Stimulated activated CD4-positive, alpha-beta T cell treated with anti-CD3 and anti-CD28 coated beads, Interleukin-1b, Interleukin-23, amount 100 ng/mL, for 1 hour (primary cell): ENCODE measurements around the gene DLL3.

Experiments used
- DNase-seq, 2 donors: peaks; one replicate each; pipeline ENCODE4 v3.0.0-alpha.2; 2020; ENCODE audit warnings: low read depth in 2 of 2

The DLL3 gene

DNA sequence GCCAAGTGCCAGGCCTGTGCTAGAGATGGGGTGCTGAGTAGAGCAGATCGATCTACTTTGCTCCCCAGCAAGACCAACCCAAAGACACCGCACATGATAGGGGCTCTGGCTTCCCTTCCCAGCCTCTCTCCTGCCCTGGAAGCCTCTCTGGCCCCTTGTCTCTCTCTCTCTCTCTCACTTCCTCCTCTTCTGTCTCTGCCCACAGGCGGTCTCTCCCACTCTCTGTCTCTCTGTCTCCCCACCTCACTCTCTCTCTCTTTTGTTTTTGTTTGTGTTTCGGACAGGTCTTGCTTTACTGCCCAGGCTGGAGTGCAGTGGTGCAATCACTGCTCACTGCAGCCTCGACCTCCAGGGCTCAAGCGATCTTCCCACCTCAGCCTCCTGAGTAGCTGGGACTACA lies 17.5 kb downstream of the DLL3 start:
- DNase-seq: no peak

DNA sequence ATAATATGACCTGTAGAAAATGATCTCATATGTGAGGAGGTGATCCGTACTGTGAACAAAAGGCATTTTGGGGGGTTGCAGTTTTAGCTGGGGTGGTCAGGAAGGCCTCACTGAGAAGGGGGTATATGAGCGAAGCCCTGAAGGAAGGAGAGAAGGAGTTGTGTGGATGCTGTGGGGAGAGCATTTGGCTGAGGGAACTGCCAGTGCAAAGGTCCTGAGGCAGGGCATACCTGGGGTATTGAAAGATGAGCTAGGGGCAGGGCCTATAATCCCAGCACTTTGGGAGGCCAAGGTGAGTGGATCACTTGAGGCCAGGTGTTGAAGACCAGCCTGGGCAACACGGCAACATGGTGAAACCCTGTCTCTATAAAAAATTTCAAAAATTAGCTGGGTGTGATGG lies 18.7 kb downstream of the DLL3 start:
- DNase-seq: no peak

DNA sequence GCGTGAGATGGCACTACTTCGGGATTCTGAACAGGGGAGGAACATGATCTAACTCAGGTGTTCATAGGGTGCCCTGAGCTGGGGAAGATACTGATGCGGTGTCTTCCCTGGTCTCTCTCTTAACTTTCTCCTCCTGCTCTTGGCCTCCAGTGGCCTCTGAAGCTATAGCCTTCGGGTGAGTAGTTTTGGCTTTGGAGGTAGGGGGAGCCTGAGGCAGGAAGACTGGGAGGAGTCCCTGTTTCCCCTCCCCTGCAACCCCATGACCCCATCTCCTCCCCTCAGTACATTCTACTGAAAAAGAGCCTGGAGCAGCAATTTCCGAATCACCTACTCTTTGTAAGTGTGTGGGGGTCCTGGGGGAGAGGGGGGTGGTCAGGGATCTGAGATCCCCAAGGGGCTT lies 19.7 kb downstream of the DLL3 start:
- DNase-seq: no peak

DNA sequence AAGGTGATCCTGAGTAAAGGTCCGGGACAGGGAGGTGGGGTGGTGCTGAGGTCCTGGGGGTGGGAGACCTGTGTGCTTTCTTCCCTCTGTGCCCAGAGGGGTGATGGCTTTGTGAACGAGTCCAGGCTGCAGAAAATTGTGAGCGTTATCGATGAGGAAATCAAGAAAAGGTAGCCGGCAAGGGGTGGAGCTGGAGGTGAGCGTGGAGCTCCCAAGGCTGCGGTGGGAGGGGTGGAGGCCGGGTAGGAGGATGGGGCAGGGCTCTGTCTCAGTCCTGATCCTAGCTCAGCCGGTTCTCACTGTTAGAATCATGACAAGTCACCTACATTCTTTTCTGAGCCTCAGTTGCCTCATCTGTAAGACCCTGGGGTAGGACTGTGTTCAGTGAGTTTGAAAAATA lies 20.2 kb downstream of the DLL3 start:
- no peak for DNase-seq

DNA sequence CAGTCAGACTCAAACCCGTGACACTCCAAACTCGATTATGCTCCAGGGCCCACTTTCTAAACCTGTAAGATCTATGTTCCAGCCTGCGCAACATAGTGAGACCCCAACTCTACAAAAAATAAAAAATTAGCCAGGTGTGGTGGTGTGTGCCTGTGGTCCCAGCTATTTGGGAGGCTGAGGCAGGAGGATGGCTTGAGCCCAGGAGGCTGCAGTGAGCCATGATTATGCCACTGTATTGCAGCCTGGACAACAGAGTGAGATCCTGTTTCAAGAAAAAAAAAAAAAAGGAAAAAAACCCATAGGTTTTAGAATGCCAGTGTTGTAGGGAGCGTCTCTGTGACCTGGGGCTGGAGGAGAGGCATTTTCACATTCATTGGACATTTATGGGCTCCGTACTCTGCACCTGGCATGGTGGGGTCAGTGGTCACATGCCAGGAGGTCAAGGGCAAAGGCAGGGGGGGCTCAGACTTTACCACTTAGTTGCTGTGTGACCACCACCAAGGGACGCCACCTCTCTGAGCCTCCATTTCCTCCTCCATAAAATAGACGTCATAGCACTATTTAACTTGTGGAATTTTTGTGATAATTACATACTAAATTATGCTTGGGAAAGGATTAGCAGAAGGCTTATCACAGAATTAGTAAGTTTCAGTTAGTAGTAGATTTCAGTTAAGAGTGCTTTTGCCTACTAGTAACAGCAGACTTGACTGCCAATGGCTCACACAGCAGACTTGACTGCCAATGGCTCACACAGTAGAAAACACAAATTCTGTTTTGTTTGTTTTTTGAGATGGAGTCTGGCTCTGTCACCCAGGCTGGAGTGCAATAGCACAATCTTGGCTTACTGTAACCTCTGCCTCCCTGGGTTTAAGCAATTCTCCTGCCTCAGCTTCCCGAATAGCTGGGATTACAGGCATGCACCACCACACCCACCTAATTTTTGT lies 22.1 kb downstream of the DLL3 start:
- no peak for DNase-seq

DNA sequence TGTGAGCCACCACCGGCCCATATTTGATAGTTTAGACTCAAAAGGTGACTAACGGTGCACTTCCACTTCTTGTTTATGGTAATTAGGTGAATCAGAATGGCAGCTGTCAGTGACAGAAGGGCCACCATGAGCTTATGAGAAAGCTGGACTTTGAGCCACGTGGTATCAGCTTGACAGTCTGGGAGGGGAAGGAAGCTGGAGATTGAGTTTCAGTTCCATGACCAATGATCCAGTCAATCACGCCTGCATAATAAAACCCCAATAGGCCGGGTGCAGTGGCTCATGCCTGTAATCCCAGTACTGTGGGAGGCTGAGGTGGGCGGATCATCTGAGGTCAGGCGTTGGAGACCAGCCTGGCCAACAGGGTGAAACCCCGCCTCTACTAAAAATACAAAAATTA lies 25.7 kb downstream of the DLL3 start:
- no peak for DNase-seq

DNA sequence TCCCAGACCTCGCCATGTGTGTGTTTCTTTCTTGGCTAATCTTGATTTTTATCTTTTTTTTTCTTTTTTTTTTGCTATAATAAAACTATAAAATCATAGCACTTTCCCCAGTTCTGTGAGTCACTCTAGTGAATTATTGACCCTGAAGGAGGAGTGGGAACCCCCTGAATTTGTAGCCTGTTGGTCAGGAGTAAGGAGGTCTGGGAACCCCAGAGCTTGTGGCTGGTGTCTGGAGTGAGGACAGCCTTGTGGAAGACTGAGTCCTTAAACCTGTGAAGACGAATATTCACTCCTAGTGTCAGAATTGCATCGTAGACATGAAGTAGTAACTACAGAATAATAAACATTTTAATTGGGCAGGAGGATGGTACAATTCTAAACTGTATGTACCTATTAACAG lies 26.5 kb downstream of the DLL3 start:
- DNase-seq: no peak

DNA sequence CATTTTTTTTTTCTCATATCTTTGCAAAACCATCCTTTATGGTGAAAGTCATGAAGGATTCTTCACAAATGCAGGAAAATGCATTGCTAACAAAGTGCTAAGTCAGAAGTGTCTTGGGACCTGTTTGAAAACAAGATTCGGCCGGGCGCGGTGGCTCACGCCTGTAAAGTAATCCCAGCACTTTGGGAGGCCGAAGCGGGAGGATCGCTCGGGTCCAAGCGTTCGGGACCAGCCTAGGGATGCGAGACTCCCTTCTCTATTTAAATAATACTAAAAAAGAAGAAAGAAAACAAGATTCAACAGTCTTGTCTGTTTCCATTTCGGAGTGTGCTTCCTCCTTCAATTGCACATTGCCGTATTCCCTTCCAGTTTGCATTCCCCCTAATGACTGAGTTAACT lies 33.1 kb downstream of the DLL3 start:
- no peak for DNase-seq

DNA sequence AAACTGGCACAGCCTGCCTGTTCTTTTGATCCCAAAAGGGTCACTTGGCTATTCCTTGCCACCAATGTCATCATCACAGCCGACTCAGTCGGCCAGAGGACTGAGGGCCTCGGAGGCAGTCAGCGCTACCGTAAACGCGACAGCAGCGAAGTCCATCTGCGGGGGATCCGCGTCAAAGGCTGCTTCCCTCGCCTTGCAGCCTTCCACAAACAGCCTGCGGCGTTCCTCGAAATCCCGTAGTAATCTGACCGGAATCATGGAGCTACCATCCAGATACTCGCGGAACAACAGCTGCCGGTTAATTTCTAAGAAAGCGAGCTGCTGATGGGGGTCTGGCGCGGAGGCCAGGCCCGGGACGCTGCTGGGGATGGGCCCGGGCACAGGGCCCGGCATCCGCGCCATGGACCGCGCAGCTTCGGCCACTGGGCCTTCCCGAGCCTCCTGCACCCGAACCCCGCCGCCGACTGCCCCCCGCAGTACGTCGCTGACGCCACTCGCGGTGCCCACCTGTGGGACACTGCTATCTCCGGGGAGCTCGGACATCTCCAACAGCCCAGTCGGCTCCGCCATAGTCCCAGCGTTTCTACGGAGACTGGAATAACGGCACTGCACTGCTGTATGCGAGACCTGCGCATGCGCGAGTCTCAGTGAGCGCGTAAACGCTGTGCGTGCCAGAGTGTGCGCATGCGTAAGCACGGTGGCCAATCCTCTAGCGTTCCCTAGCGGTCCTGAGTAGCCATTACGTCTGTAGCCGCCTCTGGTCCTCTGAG lies 33.7 kb downstream of the DLL3 start, which contains the start of gene EID2B:
Gene EID2B (minus strand): TSS at position 620 of the 770 bp plus-strand sequence. CDS start 50 bp downstream, at position 570.
- DNase-seq: peak; percentile 81 to 91

DNA sequence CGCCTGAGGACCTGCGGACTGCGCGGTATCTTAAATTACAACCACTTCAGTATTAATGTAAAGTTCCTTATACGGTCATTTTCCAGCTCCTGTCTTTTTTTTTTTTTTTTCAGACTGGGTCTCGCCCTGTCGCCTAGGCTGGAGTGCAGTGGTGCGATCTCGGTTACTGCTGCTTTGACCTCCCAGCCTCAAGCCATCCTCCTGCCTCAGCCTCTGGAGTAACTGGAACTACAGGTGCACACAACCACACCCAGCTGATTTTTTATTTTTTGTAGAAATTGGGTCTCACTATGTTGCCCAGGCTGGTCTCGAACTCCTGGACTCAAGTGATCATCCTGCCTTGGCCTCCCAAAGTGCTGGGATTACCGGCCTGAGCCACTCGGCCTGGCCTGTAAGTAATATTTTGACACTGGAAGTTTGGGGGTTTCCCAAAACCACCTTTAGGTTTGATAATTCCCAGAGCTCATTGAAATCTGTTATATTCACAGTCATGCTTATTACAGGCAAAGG lies 34.3 kb downstream of the DLL3 start:
- no peak for DNase-seq

DNA sequence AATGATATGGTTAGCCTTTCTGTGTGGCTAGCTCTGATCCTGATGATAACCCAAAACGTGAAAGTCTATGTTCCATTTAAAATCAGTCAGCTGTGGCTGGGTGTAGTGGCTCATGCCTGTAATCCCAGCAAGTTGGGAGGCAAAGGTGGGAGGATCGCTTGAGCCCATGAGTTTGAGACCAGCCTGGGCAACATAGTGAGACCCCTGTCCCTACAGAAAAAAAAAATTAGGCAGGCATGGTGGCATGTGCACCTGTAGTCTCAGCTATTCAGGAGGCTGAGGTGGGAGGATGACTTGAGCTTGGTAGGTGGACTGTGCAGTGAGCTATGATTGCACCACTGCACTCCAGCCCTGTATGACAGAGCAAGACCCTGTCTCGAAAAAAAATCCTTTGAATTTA lies 35.0 kb downstream of the DLL3 start:
- DNase-seq: no peak

DNA sequence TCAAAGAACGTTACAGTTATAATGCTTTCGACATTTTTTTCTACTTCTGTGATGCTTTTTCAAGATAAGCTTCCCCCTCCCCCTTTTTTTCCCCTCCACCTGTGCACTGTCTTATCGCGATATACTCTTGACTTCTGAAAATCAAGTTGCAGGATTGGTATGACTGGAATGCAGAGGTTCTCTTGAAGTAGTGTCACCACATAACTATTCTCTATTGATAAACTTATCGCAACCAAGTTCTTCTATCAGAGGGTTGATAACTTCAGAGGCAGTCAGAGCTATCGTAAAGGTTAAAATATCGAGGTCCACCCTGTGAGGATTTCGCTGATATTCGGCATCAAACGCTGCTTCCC lies 40.4 kb downstream of the DLL3 start:
- no peak for DNase-seq

DNA sequence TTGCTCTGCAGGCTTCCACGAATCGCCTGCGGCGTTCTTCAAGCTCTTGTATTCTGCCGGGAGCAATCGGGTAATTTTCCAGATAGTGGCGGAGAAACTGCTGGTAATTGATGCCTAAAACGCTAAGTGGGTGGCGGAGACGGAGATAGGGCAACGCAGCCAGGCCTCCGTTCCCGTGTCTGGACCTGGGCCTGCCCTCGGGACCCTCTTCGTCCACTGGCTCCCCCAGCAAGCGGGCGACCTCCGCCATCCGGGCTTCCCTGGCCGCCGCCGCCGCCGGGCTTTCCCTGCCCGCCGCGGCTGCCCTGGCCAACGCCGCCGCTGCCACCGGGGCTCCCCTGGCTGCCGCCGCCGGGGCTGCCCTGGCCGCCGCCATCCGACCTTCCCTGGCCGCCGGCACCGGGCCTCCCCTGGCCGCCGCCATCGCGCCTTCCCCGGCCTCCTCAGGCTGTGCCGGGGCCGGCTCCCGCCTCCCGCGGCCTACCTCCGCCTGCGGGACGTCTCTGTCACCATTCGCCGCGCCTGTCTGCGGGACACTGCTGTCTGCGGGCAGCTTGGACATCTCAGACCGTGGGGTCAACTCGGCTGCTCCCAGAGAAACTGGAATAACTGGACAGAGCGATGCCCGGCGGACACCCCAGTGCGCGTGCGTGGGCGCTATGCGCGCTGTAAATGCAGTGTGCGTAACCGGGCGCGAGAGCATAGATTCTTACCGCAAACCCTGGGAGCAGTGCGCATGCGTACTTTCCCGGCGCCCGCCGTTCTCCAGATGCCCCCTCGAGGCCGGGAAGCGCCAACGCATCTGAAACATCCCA lies 41.0 kb downstream of the DLL3 start, which contains the start of gene EID2:
Gene EID2 (minus strand): TSS at position 644 of the 815 bp plus-strand sequence. CDS start 82 bp downstream, at position 562.
- DNase-seq: peak; percentile 88 to 92

DNA sequence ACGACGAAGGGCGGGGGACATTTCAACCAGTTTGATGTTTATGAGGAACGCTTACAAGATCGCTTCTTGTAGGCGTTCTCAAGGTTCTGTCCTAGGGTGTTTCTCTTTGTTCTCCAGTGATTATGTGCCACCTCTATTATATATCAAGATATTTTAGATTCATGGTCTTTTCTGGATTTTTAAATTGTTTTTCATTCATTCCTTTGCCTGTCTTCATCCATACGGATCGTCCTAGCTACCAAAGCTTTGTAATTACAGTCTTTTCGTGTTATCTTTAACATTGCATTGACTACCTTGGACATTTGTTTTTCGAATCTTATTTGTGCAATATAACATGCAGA lies 41.6 kb downstream of the DLL3 start:
- no peak for DNase-seq

DNA sequence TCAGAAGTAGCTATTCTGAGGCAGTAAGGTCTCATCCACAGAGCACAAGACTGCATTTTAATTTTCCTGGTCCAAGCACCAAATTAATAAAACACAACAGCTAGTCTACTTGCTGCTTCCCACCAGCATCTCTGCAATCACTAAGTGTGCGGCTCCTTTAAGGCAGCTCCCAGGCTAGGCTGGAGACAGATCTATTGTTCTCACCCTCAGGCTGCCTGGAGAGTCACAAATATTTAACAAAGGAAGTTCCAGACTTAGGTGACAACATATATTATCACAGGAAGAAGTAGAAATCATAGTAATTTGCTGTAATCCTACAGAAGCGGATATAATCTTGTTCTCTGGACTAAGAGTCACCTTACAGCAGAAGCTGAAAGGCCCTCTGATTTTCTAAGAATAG lies 43.5 kb downstream of the DLL3 start:
- DNase-seq: no peak

DNA sequence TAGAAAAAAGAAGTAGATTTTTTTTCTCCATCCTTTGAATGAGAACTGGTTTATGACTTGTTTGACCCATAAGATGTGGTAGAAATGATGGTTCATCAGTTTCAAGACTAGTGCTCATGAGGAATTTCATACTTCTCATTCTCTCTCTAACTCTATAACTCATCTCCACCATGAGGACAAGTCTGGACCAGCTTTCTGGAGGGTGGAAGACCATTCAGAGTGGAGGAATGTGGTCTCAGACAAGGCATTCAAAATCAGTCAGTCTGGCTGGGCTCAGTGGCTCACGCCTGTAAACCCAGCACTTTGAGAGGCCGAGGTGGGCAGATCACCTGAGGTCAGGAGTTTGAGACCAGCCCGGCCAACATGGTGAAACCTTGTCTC lies 44.7 kb downstream of the DLL3 start:
- no peak for DNase-seq

DNA sequence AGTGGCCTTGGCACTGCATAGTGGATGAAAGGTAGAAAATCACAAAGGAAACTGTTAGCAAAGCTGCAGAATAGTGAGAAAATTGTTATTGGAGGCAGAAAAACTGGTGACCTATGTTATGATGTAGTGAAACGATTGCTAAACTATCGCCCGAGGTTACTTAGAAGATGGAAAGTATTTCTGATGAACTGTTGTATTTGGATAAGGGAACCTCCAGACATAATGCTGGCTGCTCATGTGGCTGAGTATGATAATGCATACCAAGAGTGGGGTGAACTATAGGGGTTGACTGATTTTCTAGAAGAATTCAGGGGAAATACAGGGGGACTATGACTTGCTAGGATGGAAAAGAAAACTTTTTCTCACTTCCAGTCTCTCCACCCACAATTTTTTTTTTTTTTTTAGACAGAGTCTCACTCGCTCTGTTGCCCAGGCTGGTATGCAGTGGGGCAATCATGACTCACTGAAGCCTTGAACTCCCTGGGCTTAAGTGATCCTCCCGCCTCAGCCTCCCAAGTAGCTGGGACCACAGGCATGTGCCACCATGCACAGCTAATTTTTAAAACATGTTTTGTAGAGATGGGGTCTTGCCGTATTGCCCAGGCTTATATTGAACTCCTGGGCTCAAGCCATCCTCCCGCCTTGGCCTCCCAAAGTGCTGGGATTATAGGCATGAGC lies 45.6 kb downstream of the DLL3 start:
- no peak for DNase-seq

DNA sequence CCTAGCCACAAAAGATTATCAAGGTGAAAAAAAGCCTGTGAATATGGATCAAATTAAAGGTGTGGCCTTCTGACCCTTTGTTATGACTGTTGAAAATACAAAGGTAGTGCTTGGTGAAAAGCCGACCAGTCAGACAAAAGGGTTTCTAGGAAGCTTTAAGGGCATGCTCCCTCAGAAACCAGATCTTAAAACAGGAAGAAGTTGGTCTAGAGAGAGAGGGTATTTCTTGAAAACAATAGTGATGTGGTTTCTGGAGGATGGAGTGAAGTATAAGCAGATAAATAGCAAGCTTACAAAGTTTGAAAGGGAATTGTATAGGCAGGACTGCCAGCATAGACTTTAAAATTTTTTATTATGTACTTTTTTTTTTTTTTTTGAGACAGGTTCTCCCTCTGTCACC lies 46.2 kb downstream of the DLL3 start:
- no peak for DNase-seq

DNA sequence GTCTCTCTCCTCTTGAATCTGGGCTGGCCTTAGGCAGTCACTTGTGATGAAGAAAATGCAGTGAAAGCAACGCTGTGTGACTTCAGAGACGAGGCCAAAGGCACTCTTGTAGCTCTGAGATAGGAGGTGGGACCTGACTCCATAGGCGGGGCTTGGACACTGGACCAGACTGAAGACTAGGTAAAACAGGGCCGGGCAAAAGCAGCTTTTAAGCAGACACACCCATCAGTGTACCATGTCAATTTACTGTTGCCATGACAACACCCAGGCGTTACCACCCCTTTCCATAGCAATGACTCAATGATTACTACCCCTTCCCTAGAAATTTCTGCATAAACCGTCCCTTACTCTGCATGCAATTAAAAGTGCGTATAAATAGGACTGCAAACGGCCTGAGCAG lies 47.9 kb downstream of the DLL3 start:
- no peak for DNase-seq

DNA sequence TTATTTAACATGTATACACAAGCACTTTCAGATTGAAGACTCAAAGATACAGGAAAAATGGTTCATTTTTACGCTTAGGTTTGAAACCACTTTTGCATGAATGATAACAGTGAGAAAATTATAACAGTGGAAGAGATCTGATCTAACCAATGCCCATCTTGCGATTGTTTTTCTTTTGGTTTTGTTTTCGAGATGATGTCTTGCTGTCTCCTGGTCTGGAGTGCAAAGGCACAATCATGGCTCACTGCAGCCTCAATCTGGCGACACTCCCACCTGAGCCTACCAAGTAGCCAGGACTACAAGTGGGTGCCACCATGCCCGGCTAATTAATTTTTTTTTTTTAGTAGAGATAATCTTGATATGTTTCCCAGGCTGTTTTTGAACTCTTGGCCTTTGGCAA lies 51.5 kb downstream of the DLL3 start:
- no peak for DNase-seq

DNA sequence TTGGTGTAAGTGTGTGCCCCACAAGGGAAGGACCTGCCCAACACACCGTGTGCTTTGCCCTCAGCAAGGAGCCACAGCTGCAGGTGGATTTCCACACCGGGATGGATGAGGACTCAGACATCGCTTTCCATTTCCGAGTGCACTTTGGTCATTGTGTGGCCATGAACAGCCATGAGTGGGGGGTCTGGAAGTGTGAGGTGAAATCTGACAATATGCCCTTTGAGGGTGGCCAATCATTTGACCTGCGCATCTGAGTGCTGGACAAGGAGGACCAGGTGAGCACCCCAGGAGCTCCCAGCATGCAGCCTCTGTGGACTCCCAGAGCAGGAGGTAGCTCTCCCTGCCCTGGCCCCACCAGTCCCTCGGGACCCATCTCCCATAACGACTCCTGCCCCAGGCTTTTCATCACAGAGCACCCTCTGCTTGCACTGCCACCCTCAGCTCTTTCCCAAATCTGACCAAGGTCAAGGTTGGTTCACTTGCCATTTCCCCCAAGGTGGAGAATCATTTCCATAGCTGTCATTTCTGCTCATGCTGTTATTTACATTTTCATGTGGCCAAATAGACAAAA lies 54.4 kb downstream of the DLL3 start:
- no peak for DNase-seq
